ENCODE measurements around the gene TMPRSS6. TPM values are rescaled to one million over a fixed set of nuclear protein-coding genes. Genes with fewer than 3 reads are reported as not detected.

Gene TMPRSS6
- total RNA-seq, 4 donors from 2014 or later = not detected

GRCh38 chr22:37069719-37070118, 39.8 kb downstream of the TMPRSS6 start:
- TF ChIP-seq CTCF (IDR thresholded peaks at IDR 0.05) = no peak
- ATAC-seq (ENCODE audit: low FRiP score) (no peak), DNase-seq (ENCODE audit: low spot score) (no peak)

- ATAC-seq (ENCODE audit: low FRiP score) = no peak
- DNase-seq (ENCODE audit: low spot score) = no peak
- no peak for TF ChIP-seq CTCF (IDR thresholded peaks at IDR 0.05)
Observed at GRCh38 chr22:37069319-37069718, 40.2 kb downstream of the TMPRSS6 start.

GRCh38 chr22:37068859-37069258, 40.7 kb downstream of the TMPRSS6 start:
- no peak for ATAC-seq (ENCODE audit: low FRiP score)
- DNase-seq (ENCODE audit: low spot score) = no peak
- no peak for TF ChIP-seq CTCF (IDR thresholded peaks at IDR 0.05)

GRCh38 chr22:37067428-37067827, 42.1 kb downstream of the TMPRSS6 start:
- DNase-seq (ENCODE audit: low spot score) (no peak), ATAC-seq (ENCODE audit: low FRiP score) (no peak)
- TF ChIP-seq CTCF (IDR thresholded peaks at IDR 0.05) = no peak

- DNase-seq (ENCODE audit: low spot score) (no peak), ATAC-seq (ENCODE audit: low FRiP score) (no peak)
- no peak for TF ChIP-seq CTCF (IDR thresholded peaks at IDR 0.05)
Observed at GRCh38 chr22:37065961-37066360, 43.6 kb downstream of the TMPRSS6 start.

- no peak for TF ChIP-seq CTCF (IDR thresholded peaks at IDR 0.05)
- ATAC-seq (ENCODE audit: low FRiP score) (no peak), DNase-seq (ENCODE audit: low spot score) (no peak)
Observed at GRCh38 chr22:37065180-37065579, 44.3 kb downstream of the TMPRSS6 start.

DNA sequence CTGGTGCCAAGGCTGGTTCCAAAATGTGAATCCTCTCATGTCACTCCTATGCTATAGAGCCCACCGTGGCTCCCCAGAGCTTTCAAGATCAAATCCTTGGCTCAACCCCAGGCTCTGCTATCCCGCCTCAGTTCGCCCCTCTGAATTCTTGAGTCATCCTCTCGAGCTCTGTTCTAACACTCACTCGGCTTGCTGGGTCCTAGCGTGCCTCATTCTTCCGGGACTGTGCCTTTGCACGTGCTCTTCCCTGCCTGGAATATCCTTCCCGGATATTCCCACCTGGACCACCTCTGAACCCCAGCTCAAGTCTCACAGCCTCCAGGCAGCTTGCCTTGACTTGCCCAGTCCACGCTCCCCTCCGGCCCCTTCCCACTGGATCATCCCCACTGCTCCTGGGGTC, 45.0 kb downstream of the TMPRSS6 start:
- ATAC-seq (ENCODE audit: low FRiP score) (no peak), DNase-seq (ENCODE audit: low spot score) (no peak)
- TF ChIP-seq CTCF (IDR thresholded peaks at IDR 0.05) = no peak

Measured in omental fat pad (tissue), 4 donors.